SK-N-SH treated with all-trans-retinoic acid at 6 μM for 48 hours (cell line): Measurements from ENCODE around the gene SULT6B1.

Experiments used
- CREB5 ChIP-seq: fragments of 250-450 bp; sonication (Bioruptor Pico); IDR thresholded peaks from 2 replicates; pipeline ENCODE4 v1.5.1; 2020; ENCODE audit warnings: low read depth, mild to moderate bottlenecking, moderate library complexity
- OSR1 ChIP-seq: fragments of 250-450 bp; sonication (Bioruptor Pico); IDR thresholded peaks from 2 replicates; pipeline ENCODE4 v1.8.0; 2022; ENCODE audit warnings: moderate library complexity, mild to moderate bottlenecking, inconsistent platforms
- PATZ1 ChIP-seq: fragments of 250-450 bp; sonication (Bioruptor Pico); IDR thresholded peaks from 2 replicates; pipeline ENCODE4 v1.8.0; 2020; ENCODE audit warnings: mild to moderate bottlenecking, moderate library complexity, borderline replicate concordance

DNA sequence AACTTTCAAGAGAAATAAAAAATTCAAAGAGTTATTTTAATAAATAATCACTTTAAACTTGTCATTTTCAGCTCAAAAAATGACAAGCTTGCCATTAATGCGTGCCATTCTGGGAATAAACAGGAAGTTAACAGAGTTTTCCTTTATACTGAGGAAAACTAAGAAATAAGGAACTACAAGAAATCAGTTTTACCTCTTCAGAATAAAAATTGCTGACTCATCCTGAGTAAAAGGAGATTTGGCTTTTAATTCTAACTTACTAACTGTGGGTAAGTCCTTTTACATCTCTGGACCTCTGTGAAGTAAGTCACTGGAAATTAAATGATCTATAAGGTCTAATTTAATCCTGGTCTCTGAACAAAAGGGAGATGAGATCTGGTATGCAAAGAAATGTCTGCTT, 26.8 kb upstream of the SULT6B1 start:
- no peak for TF ChIP-seq CREB5
- no peak for TF ChIP-seq OSR1
- TF ChIP-seq PATZ1 (CRISPR knock-in tag) = no peak
